ENCODE data around the gene NHSL2.

GRCh38 chrX:72110051-72110875, 199.6 kb downstream of the NHSL2 start:
- no peak for TF ChIP-seq POLR2A (IDR thresholded peaks at IDR 0.05; ENCODE audit: low read depth, low read length)
- no peak for TF ChIP-seq POLR2AphosphoS5 (IDR thresholded peaks at IDR 0.05; ENCODE audit: low read depth, low read length)
- TF ChIP-seq TAF1 (IDR thresholded peaks at IDR 0.05; ENCODE audit: borderline replicate concordance, low read depth, low read length) = no peak
